Sigmoid colon (tissue), 4 donors: ENCODE results near the gene CACNA1D.

Experiments used
- POLR2A ChIP-seq, 2 donors: fragments of 450-650 bp; IDR thresholded peaks; one replicate each; pipeline ENCODE4 v1.6.1; 2016; ENCODE audit warnings: antibody characterized with exemption in 2 of 2, mild to moderate bottlenecking in 2 of 2, moderate library complexity in 2 of 2
- POLR2AphosphoS5 ChIP-seq, 4 donors: sonication (generic); formaldehyde crosslinking; IDR thresholded peaks; one replicate each; pipeline ENCODE4 v1.6.1; 2017; ENCODE audit warnings: antibody characterized with exemption in 4 of 4
- TF ChIP-seq, protein P1 (sequence below), 4 experiments: fragments of 450-650 bp in 3 of 4; fragments of 200-600 bp in 1 of 4; IDR thresholded peaks; one replicate each; pipeline ENCODE4 v1.5.1; 2016 to 2019; ENCODE audit warnings: antibody characterized with exemption in 4 of 4, mild to moderate bottlenecking in 3 of 4, moderate library complexity in 2 of 4

- TF ChIP-seq POLR2A (IDR thresholded peaks at IDR 0.05) (no peak), POLR2AphosphoS5 (IDR thresholded peaks at IDR 0.05) (no peak)
- TF ChIP-seq, protein P1, sequence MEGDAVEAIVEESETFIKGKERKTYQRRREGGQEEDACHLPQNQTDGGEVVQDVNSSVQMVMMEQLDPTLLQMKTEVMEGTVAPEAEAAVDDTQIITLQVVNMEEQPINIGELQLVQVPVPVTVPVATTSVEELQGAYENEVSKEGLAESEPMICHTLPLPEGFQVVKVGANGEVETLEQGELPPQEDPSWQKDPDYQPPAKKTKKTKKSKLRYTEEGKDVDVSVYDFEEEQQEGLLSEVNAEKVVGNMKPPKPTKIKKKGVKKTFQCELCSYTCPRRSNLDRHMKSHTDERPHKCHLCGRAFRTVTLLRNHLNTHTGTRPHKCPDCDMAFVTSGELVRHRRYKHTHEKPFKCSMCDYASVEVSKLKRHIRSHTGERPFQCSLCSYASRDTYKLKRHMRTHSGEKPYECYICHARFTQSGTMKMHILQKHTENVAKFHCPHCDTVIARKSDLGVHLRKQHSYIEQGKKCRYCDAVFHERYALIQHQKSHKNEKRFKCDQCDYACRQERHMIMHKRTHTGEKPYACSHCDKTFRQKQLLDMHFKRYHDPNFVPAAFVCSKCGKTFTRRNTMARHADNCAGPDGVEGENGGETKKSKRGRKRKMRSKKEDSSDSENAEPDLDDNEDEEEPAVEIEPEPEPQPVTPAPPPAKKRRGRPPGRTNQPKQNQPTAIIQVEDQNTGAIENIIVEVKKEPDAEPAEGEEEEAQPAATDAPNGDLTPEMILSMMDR (IDR thresholded peaks at IDR 0.05), result no peak
These were observed 239.0 kb downstream of the CACNA1D start for GRCh38 chr3:53733446-53733845.
